K562 (cell line): Measurements from ENCODE around the gene HMSD. TPM values are rescaled to one million over a fixed set of nuclear protein-coding genes. Genes with fewer than 3 reads are reported as not detected.

ENCODE experiments used
- ATAC-seq: fragments of 200-7000 bp; cut with Tn5 transposase; 3 replicates; pipeline ENCODE4 v1.9.1; 2020; ENCODE audit warnings: moderate library complexity
- Bru-seq: library from RNA; stranded (reverse); fragments of 400-500 nt; gene quantifications from one replicate; lab custom pipeline; 2021; lab: Mats Ljungman, UMichigan
- BruChase-seq, 2 experiments: library from RNA; stranded (reverse); fragments of 400-500 nt; gene quantifications; one replicate each; lab custom pipeline; 2021; lab: Mats Ljungman, UMichigan
- BruUV-seq: library from RNA; stranded (reverse); fragments of 400-500 nt; replicated peaks from 2 replicates; lab custom pipeline; 2021; lab: Mats Ljungman, UMichigan
- CTCF ChIA-PET: fragments of 300-600 bp; formaldehyde crosslinking; extraction: SDS; loops from one replicate; lab custom pipeline; 2021; ENCODE audit warnings: low intra/inter-chr PET ratio; lab: Yijun Ruan, JAX
- POLR2A ChIA-PET: fragments of 300-600, 350-650 bp; sonication (Branson Sonifier 250); formaldehyde crosslinking; extraction: SDS; loops from one replicate; lab custom pipeline; 2021; ENCODE audit warnings: antibody characterized with exemption, inconsistent platforms; lab: Yijun Ruan, JAX
- DNase-seq, 4 experiments: peaks; one replicate each; pipeline versions ENCODE4 v3.0.0 to v3.0.0-alpha.2; 2011 to 2018; ENCODE audit warnings: low spot score in 3 of 4, mixed read lengths in 3 of 4; ENCODE audit errors: extremely low read depth in 1 of 4
- FAIRE-seq: peaks from 2 replicates; lab custom pipeline; 2011; peaks lifted over from hg19 to GRCh38; lab: Jason Lieb, UNC
- H2AFZ ChIP-seq: 2 replicates; pipeline ENCODE4 v1.6.0; 2011; ENCODE audit warnings: low read depth, low read length, control low read depth, inconsistent platforms
- H3K27ac ChIP-seq: fragments of 200-600 bp; 3 replicates; pipeline ENCODE4 v1.8.0; 2011; ENCODE audit warnings: low read depth, mild to moderate bottlenecking, control low read depth, inconsistent platforms, low read length, moderate library complexity, mixed read lengths; ENCODE audit errors: extremely low read depth
- H3K27me3 ChIP-seq, 2 experiments: fragments of 300-600 bp in 1 of 2; 2 replicates in 1 of 2; 3 replicates in 1 of 2; pipeline versions ENCODE4 v1.6.0 to v1.8.0; 2011; ENCODE audit warnings: inconsistent platforms in 2 of 2, low read length in 2 of 2, mild to moderate bottlenecking in 1 of 2, mixed read lengths in 1 of 2, moderate library complexity in 1 of 2; ENCODE audit not compliant: control insufficient read depth in 2 of 2, insufficient read depth in 2 of 2
- H3K36me3 ChIP-seq: fragments of 300-600 bp; 3 replicates; pipeline ENCODE4 v1.8.0; 2011; ENCODE audit warnings: mild to moderate bottlenecking, low read length, inconsistent platforms; ENCODE audit not compliant: control insufficient read depth, insufficient read depth
- H3K4me1 ChIP-seq, 2 experiments: fragments of 200-600 bp in 1 of 2; replicated peaks in 1 of 2; 2 replicates in 1 of 2; 3 replicates in 1 of 2; pipeline versions ENCODE4 v1.5.1 to v1.8.0; 2011; ENCODE audit warnings: inconsistent platforms in 2 of 2, low read length in 2 of 2, mild to moderate bottlenecking in 1 of 2, mixed read lengths in 1 of 2, moderate library complexity in 1 of 2; ENCODE audit not compliant: control insufficient read depth in 2 of 2, insufficient read depth in 2 of 2
- H3K4me2 ChIP-seq: 2 replicates; pipeline ENCODE4 v1.6.1; 2011; ENCODE audit warnings: low read length, control low read depth, inconsistent platforms, mixed read lengths; ENCODE audit not compliant: insufficient read depth
- H3K4me3 ChIP-seq: fragments of 200-600 bp; sonication (generic), shearing (Covaris generic); 2 replicates; pipeline ENCODE4 v1.5.1; 2016; ENCODE audit warnings: control low read depth, inconsistent platforms
- H3K79me2 ChIP-seq: fragments of 200-600 bp; 3 replicates; pipeline ENCODE4 v1.8.0; 2011; ENCODE audit warnings: low read length, inconsistent platforms; ENCODE audit not compliant: control insufficient read depth, insufficient read depth
- H3K9ac ChIP-seq, 2 experiments: 2 replicates each; pipeline versions ENCODE4 v1.6.0 to v1.6.1; 2011; ENCODE audit warnings: low read depth in 2 of 2, low read length in 2 of 2, control low read depth in 1 of 2, inconsistent platforms in 1 of 2, mild to moderate bottlenecking in 1 of 2, mixed read lengths in 1 of 2; ENCODE audit not compliant: insufficient read depth in 1 of 2
- H3K9me1 ChIP-seq: one replicate; pipeline ENCODE4 v1.6.0; 2011; ENCODE audit warnings: inconsistent platforms, mild to moderate bottlenecking, low read length, moderate library complexity; ENCODE audit not compliant: control insufficient read depth, insufficient read depth
- H3K9me3 ChIP-seq: replicated peaks from 2 replicates; pipeline ENCODE4 v1.5.1; 2011; ENCODE audit warnings: low read depth, low read length, inconsistent platforms; ENCODE audit not compliant: control insufficient read depth, insufficient read depth
- H4K20me1 ChIP-seq: replicated peaks from 2 replicates; pipeline ENCODE4 v1.6.1; 2011; ENCODE audit warnings: low read length, inconsistent platforms, mixed read lengths; ENCODE audit not compliant: control insufficient read depth, insufficient read depth
- ASH1L ChIP-seq: fragments of 450-650 bp; IDR thresholded peaks from 2 replicates; pipeline ENCODE4 v1.6.1; 2018; ENCODE audit warnings: borderline replicate concordance, mild to moderate bottlenecking, low read depth; ENCODE audit not compliant: partially characterized antibody
- CBX1 ChIP-seq: sonication (generic); IDR thresholded peaks from 2 replicates; pipeline ENCODE4 v1.6.1; 2016; ENCODE audit warnings: antibody characterized with exemption, low read depth, mild to moderate bottlenecking
- CTCFL ChIP-seq: IDR thresholded peaks from 2 replicates; pipeline ENCODE4 v1.6.1; 2011; ENCODE audit warnings: borderline replicate concordance, low read depth, mild to moderate bottlenecking, moderate library complexity, low read length; ENCODE audit not compliant: insufficient read depth, poor library complexity, severe bottlenecking
- HNRNPL ChIP-seq: fragments of 200-400 bp; formaldehyde crosslinking; IDR thresholded peaks from 2 replicates; pipeline ENCODE4 v1.6.1; 2017; ENCODE audit warnings: low read depth, mild to moderate bottlenecking, low read length
- MAZ ChIP-seq, 2 experiments: fragments of 450-650 bp in 1 of 2; sonication (generic) in 1 of 2; formaldehyde crosslinking; IDR thresholded peaks in 1 of 2; conservative IDR thresholded peaks in 1 of 2; 2 replicates each; pipeline versions ENCODE4 v1.4.0 to v1.5.0; 2020; ENCODE audit warnings: mild to moderate bottlenecking in 1 of 2, missing genetic modification reagents in 1 of 2
- NRF1 ChIP-seq, 2 experiments: fragments of 450-650 bp; IDR thresholded peaks in 1 of 2; conservative IDR thresholded peaks in 1 of 2; 2 replicates each; pipeline ENCODE4 v1.6.1; 2014; ENCODE audit warnings: mild to moderate bottlenecking in 2 of 2
- SMARCC2 ChIP-seq: fragments of 450-650 bp; IDR thresholded peaks from 2 replicates; pipeline ENCODE4 v1.6.1; 2017; ENCODE audit warnings: antibody characterized with exemption, moderate library complexity, mild to moderate bottlenecking, low read depth
- SRF ChIP-seq, 2 experiments: fragments of 250-450, 450-650 bp in 1 of 2; sonication (Bioruptor Pico) in 1 of 2; sonication (generic) in 1 of 2; formaldehyde crosslinking; IDR thresholded peaks; 2 replicates each; pipeline versions ENCODE4 v1.5.0 to v1.5.1; 2020 to 2022; ENCODE audit warnings: mild to moderate bottlenecking in 1 of 2, missing genetic modification reagents in 1 of 2
- TAF7 ChIP-seq: fragments of 450-650 bp; IDR thresholded peaks from 2 replicates; pipeline ENCODE4 v1.6.1; 2016; ENCODE audit warnings: missing genetic modification characterization, missing compliant biosample characterization
- USF2 ChIP-seq: sonication (generic); formaldehyde crosslinking; IDR thresholded peaks from 2 replicates; pipeline ENCODE4 v1.5.0; 2020; ENCODE audit warnings: missing genetic modification reagents
- VEZF1 ChIP-seq: fragments of 200-800 bp; sonication (Bioruptor generic); IDR thresholded peaks from 2 replicates; pipeline ENCODE4 v1.6.1; 2017; ENCODE audit warnings: missing genetic modification characterization, missing compliant biosample characterization
- ZNF354B ChIP-seq: fragments of 250-450 bp; sonication (Bioruptor Pico); IDR thresholded peaks from 2 replicates; pipeline ENCODE4 v1.4.0; 2020
- WGBS: fragments of 100-300 bp; shearing (Covaris generic); methylation state at CpG from one replicate; pipeline ENCODE4 v1.1.6; 2016; ENCODE audit warnings: low coverage, mixed read lengths; ENCODE audit not compliant: insufficient coverage; ENCODE audit errors: missing lambda C conversion rate; 5-methylcytosine and 5-hydroxymethylcytosine counted together
- in situ Hi-C: fragments of 300-500 bp; cut with MboI; formaldehyde crosslinking; loops from 4 replicates; pipeline ENCODE4 v1.15.0; 2018; ENCODE audit warnings: inconsistent platforms, mixed read lengths
- intact Hi-C: fragments of 100-400 bp; cut with micrococcal nuclease; formaldehyde crosslinking; loops from 2 replicates; pipeline ENCODE4 v1.14.2; 2022
- long read RNA-seq, 3 experiments: library from polyadenylated mRNA in 2 of 3; library from RNA in 1 of 3; unstranded in 2 of 3; stranded (forward) in 1 of 3; transcript quantifications; one replicate each; pipeline ENCODE4 v2.0.0, GENCODE V29; 2019 to 2022
- polyA minus RNA-seq, 3 experiments: library from RNA; depleted of rRNA, polyadenylated mRNA; stranded (reverse); fragments of >200 nt; gene quantifications; 2 replicates each; pipeline ENCODE4 v1.2.3, GENCODE V29; 2011
- polyA plus RNA-seq, 8 experiments: library from polyadenylated mRNA; depleted of rRNA in 4 of 8; stranded (reverse) in 5 of 8; unstranded in 3 of 8; fragments of >200 nt; fragmentation: Nextera tagmentation in 2 of 8; fragmentation: Illumina TruSeq in 1 of 8; extraction: Ambion mirVana in 2 of 8; extraction: Trizol in 1 of 8; gene quantifications; 2 replicates each; pipeline versions ENCODE4 v1.2.1 to v1.2.3, GENCODE V29; 2011 to 2014; ENCODE audit warnings: inconsistent platforms in 1 of 8, missing spikeins in 1 of 8
- total RNA-seq, 7 experiments: library from RNA; depleted of rRNA in 6 of 7; stranded (reverse); fragments of >200 nt in 6 of 7; fragmentation: Illumina TruSeq in 2 of 7; extraction: Trizol in 2 of 7; gene quantifications; 2 replicates each; pipeline versions ENCODE4 v1.2.1 to v1.2.3, GENCODE V29; 2011 to 2021; ENCODE audit warnings: low replicate concordance in 1 of 7

HMSD gene
- not detected in 2 replicates for total RNA-seq (2011; cell fraction: chromatin; rRNA removed; ENCODE audit: low replicate concordance)
- not detected in 2 replicates for total RNA-seq (2011; cell fraction: nucleolus; rRNA removed)
- not detected in 2 replicates for total RNA-seq (2011; cell fraction: nucleoplasm; rRNA removed)
- total RNA-seq (2014; rRNA removed) (not detected in 2 replicates), total RNA-seq (2014; rRNA removed; fragmentation: Illumina TruSeq; extraction: Trizol) (not detected in 2 replicates), total RNA-seq (2015; rRNA removed; fragmentation: Illumina TruSeq; extraction: Trizol) (not detected in 2 replicates), total RNA-seq (2021) (0.33 and 0.87 TPM in 2 replicates), polyA plus RNA-seq (2011; rRNA removed) (not detected in 2 replicates), polyA plus RNA-seq (2014; fragmentation: Illumina TruSeq; extraction: Trizol) (0.24 TPM in 1 of 2 replicates, not detected in the other), polyA plus RNA-seq (2014; fragmentation: Nextera tagmentation; extraction: Ambion mirVana) (under 1 TPM; 0.18 to 0.39 TPM), polyA plus RNA-seq (2014; rRNA removed) (0.05 TPM in 1 of 2 replicates, not detected in the other), polyA minus RNA-seq (2011; rRNA and poly(A)+ RNA removed) (not detected in 2 replicates), Bru-seq, nascent RNA (percentile 27 among the genes with signal in this experiment), BruChase-seq, experiment 1, labeled RNA remaining after a 2-hour chase (percentile 26 among the genes with signal in this experiment), BruChase-seq, experiment 2, labeled RNA remaining after a 6-hour chase (percentile 19 among the genes with signal in this experiment)
- not detected in 2 replicates for polyA plus RNA-seq (2011; cell fraction: cytosol; rRNA removed)
- not detected in 2 replicates for polyA plus RNA-seq (2011; cell fraction: nucleus; rRNA removed)
- polyA plus RNA-seq (2012) = 0.39 and 0.51 TPM in 2 replicates
- not detected in 2 replicates for polyA minus RNA-seq (2011; cell fraction: cytosol; rRNA and poly(A)+ RNA removed)
- not detected in 2 replicates for polyA minus RNA-seq (2011; cell fraction: nucleus; rRNA and poly(A)+ RNA removed)
- long read RNA-seq, experiment 1 = 0 reads
- long read RNA-seq, experiment 2 = 0 reads
- long read RNA-seq, experiment 3, partial matches to known transcripts = 1 of 1 reads
- long read RNA-seq, experiment 3, other reads (novel, unspliced or antisense) = 0 of 1 reads

GRCh38 chr18:63949068-63949737 lies at the start of gene HMSD:
HMSD (plus strand) TSS chr18:63949301; CDS start chr18:63953456, 4,155 bp downstream.
- H3K79me2 ChIP-seq = no peaks in the 10 kb centered on the region
- H4K20me1 ChIP-seq = no peaks in the 10 kb centered on the region
- intact Hi-C loops (no loop called here), in situ Hi-C loops (no loop called here)
- ChIA-PET POLR2A (no interaction called here), CTCF (no interaction called here)
- H3K9me1 ChIP-seq = no peaks in the 10 kb centered on the region
- H3K9me3 ChIP-seq = no peaks in the 10 kb centered on the region
- FAIRE-seq (no peak), DNase-seq (peak; percentile 8 to 46 (median 19)), ATAC-seq (peak; percentile 97)
- peak within 1 kb of the TSS; percentile 62 for H3K4me2 ChIP-seq
- H3K9ac ChIP-seq = 0 out of 4 replicates have a peak within 1 kb of the TSS, but pooled peaks of 1 of the 2 experiments have one; percentile 17
- H3K4me3 ChIP-seq = 0 out of 2 replicates have a peak within 1 kb of the TSS, but pooled peaks have one; percentile 11
- peaks cover 0 to 7% of the 10 kb centered on the region in 2 experiments; a peak in 2 of 5 replicates for H3K4me1 ChIP-seq
- no peaks in the 10 kb centered on the region for H3K36me3 ChIP-seq
- H3K27ac ChIP-seq = no peak within 1 kb of the TSS
- peak within 1 kb of the TSS; percentile 68; the same call in 1 of the 2 replicates for H2AFZ ChIP-seq
- H3K27me3 ChIP-seq = no peaks in the 10 kb centered on the region
- WGBS = 5% methylated on average over 13 of the region's 35 CpGs
- BruUV-seq = no TSS peak
- TF ChIP-seq VEZF1 (peak; percentile 41; the same call in 1 of the 2 replicates), CBX1 (no peak), ZNF354B (CRISPR knock-in tag) (no peak), CTCFL (peak; percentile 70), USF2 (CRISPR knock-in tag) (no peak), SRF (CRISPR knock-in tag; IDR thresholded peaks at IDR 0.05) (no peak), SMARCC2 (no peak), ASH1L (no peak), NRF1 (conservative IDR thresholded peaks at IDR 0.05 in 1 of 2, IDR thresholded peaks at IDR 0.05 in 1 of 2) (peak; percentile 21 to 22; a peak in 1 of 4 replicates), TAF7 (tag) (no peak), MAZ (CRISPR knock-in tag; conservative IDR thresholded peaks at IDR 0.05 in 1 of 2, IDR thresholded peaks at IDR 0.05 in 1 of 2) (0 out of 4 replicates have a peak, but pooled peaks of 1 of the 2 experiments have one; percentile 47), HNRNPL (no peak)
